ENCODE results near the gene TMEM179B.

The TMEM179B gene

GRCh38 chr11:62774407-62774806 lies 12.8 kb upstream of the TMEM179B start:
- TF ChIP-seq EZH2phosphoT487 (IDR thresholded peaks at IDR 0.05; ENCODE audit: low read depth): no peak
- TF ChIP-seq, protein P1, sequence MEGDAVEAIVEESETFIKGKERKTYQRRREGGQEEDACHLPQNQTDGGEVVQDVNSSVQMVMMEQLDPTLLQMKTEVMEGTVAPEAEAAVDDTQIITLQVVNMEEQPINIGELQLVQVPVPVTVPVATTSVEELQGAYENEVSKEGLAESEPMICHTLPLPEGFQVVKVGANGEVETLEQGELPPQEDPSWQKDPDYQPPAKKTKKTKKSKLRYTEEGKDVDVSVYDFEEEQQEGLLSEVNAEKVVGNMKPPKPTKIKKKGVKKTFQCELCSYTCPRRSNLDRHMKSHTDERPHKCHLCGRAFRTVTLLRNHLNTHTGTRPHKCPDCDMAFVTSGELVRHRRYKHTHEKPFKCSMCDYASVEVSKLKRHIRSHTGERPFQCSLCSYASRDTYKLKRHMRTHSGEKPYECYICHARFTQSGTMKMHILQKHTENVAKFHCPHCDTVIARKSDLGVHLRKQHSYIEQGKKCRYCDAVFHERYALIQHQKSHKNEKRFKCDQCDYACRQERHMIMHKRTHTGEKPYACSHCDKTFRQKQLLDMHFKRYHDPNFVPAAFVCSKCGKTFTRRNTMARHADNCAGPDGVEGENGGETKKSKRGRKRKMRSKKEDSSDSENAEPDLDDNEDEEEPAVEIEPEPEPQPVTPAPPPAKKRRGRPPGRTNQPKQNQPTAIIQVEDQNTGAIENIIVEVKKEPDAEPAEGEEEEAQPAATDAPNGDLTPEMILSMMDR (IDR thresholded peaks at IDR 0.05; ENCODE audit: low read depth, low read length): no peak

GRCh38 chr11:62775646-62776045 lies 11.6 kb upstream of the TMEM179B start:
- H3K79me2 ChIP-seq (ENCODE audit: low read length): peaks cover 19% of the 10 kb centered on the region
- no peak for TF ChIP-seq EZH2phosphoT487 (IDR thresholded peaks at IDR 0.05; ENCODE audit: low read depth)
- TF ChIP-seq, protein P1 (IDR thresholded peaks at IDR 0.05; ENCODE audit: low read depth, low read length): no peak
- H3K4me2 ChIP-seq (ENCODE audit: low read length): no peak overlapping the region

More at GRCh38 chr11:62774407-62774806, 12.8 kb upstream of the TMEM179B start:
- no peak overlapping the region for H3K9ac ChIP-seq (ENCODE audit: low read length)
- H3K4me2 ChIP-seq (ENCODE audit: low read length): no peak overlapping the region
- H3K27me3 ChIP-seq (ENCODE audit: low read depth, low read length): no peaks in the 10 kb centered on the region
- no peak overlapping the region for H2AFZ ChIP-seq (ENCODE audit: low read depth, low read length)
- H3K36me3 ChIP-seq (replicated peaks; ENCODE audit: low read depth, low read length): peaks cover 12% of the 10 kb centered on the region
- no peak overlapping the region for H3K27ac ChIP-seq (ENCODE audit: low read length)
- no peaks in the 10 kb centered on the region for H3K9me3 ChIP-seq (ENCODE audit: insufficient read depth, low read length)
- H3K4me1 ChIP-seq (ENCODE audit: low read length): peaks cover 15% of the 10 kb centered on the region
- no peak overlapping the region for H3K4me3 ChIP-seq (ENCODE audit: low read length)
- H4K20me1 ChIP-seq (ENCODE audit: insufficient read depth, low read length): no peaks in the 10 kb centered on the region
- peaks cover 19% of the 10 kb centered on the region for H3K79me2 ChIP-seq (ENCODE audit: low read length)

GRCh38 chr11:62777389-62777788 lies 9.8 kb upstream of the TMEM179B start:
- H4K20me1 ChIP-seq (ENCODE audit: insufficient read depth, low read length): no peaks in the 10 kb centered on the region
- H3K4me3 ChIP-seq (ENCODE audit: low read length): no peak overlapping the region
- no peak overlapping the region for H3K4me2 ChIP-seq (ENCODE audit: low read length)
- no peaks in the 10 kb centered on the region for H3K9me3 ChIP-seq (ENCODE audit: insufficient read depth, low read length)
- H3K36me3 ChIP-seq (replicated peaks; ENCODE audit: low read depth, low read length): peaks cover 16% of the 10 kb centered on the region
- H3K27ac ChIP-seq (ENCODE audit: low read length): no peak overlapping the region
- peaks cover 9% of the 10 kb centered on the region for H3K79me2 ChIP-seq (ENCODE audit: low read length)
- 0 out of 2 replicates have a peak, but pooled peaks cover 1% of the 10 kb centered on the region for H3K4me1 ChIP-seq (ENCODE audit: low read length)
- no peak for TF ChIP-seq EZH2phosphoT487 (IDR thresholded peaks at IDR 0.05; ENCODE audit: low read depth)
- TF ChIP-seq, protein P1 (IDR thresholded peaks at IDR 0.05; ENCODE audit: low read depth, low read length): no peak
- H2AFZ ChIP-seq (ENCODE audit: low read depth, low read length): no peak overlapping the region
- H3K9ac ChIP-seq (ENCODE audit: low read length): no peak overlapping the region
- no peaks in the 10 kb centered on the region for H3K27me3 ChIP-seq (ENCODE audit: low read depth, low read length)

More at GRCh38 chr11:62775646-62776045, 11.6 kb upstream of the TMEM179B start:
- Histone ChIP-seq H3K9me3 (ENCODE audit: insufficient read depth, low read length) (no peaks in the 10 kb centered on the region), H2AFZ (ENCODE audit: low read depth, low read length) (no peak overlapping the region), H3K4me1 (ENCODE audit: low read length) (peaks cover 6% of the 10 kb centered on the region), H3K9ac (ENCODE audit: low read length) (no peak overlapping the region), H3K27me3 (ENCODE audit: low read depth, low read length) (no peaks in the 10 kb centered on the region), H3K27ac (ENCODE audit: low read length) (no peak overlapping the region), H4K20me1 (ENCODE audit: insufficient read depth, low read length) (no peaks in the 10 kb centered on the region), H3K36me3 (replicated peaks; ENCODE audit: low read depth, low read length) (peaks cover 12% of the 10 kb centered on the region), H3K4me3 (ENCODE audit: low read length) (no peak overlapping the region)

DNA sequence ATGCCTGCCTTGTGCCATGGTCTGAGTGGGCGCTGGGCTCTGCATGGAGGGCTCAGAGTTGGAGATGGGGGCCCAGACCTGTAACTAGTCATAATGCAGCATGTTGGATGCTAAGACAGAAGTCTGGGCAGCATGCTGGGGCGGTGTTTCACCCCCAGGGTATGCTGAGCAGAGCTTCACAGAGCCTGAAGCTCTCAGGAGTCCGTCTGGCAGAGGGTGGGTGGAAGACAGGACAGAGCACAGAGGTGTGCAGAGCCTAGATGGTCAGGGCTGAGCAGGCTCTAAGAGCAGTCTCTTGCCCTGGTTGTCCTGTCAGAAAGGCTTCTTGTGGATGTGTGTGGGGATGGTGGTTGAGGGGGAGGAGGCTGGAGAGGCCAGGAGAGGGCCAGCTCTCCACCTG lies 8.8 kb upstream of the TMEM179B start:
- H3K36me3 ChIP-seq (replicated peaks; ENCODE audit: low read depth, low read length): peaks cover 22% of the 10 kb centered on the region

More for the DNA sequence above, 8.8 kb upstream of the TMEM179B start:
- H3K4me3 ChIP-seq (ENCODE audit: low read length): no peak overlapping the region
- H3K27me3 ChIP-seq (ENCODE audit: low read depth, low read length): no peaks in the 10 kb centered on the region
- no peaks in the 10 kb centered on the region for H3K4me1 ChIP-seq (ENCODE audit: low read length)
- 0 out of 2 replicates have a peak, but pooled peaks cover 6% of the 10 kb centered on the region for H3K79me2 ChIP-seq (ENCODE audit: low read length)
- H3K27ac ChIP-seq (ENCODE audit: low read length): no peak overlapping the region
- H3K9me3 ChIP-seq (ENCODE audit: insufficient read depth, low read length): no peaks in the 10 kb centered on the region
- no peak overlapping the region for H3K9ac ChIP-seq (ENCODE audit: low read length)
- TF ChIP-seq EZH2phosphoT487 (IDR thresholded peaks at IDR 0.05; ENCODE audit: low read depth): no peak
- TF ChIP-seq, protein P1 (IDR thresholded peaks at IDR 0.05; ENCODE audit: low read depth, low read length): no peak
- H3K4me2 ChIP-seq (ENCODE audit: low read length): no peak overlapping the region
- no peak overlapping the region for H2AFZ ChIP-seq (ENCODE audit: low read depth, low read length)
- H4K20me1 ChIP-seq (ENCODE audit: insufficient read depth, low read length): no peaks in the 10 kb centered on the region

All from OCI-LY3 (cell line).